WTC11 (cell line): Measurements from ENCODE around the gene TMEM150A. TPM values are rescaled to one million over a fixed set of nuclear protein-coding genes. Genes with fewer than 3 reads are reported as not detected.

ENCODE experiments used
- ATAC-seq: fragments of 200-7000 bp; cut with Tn5 transposase; 2 replicates; pipeline ENCODE4 v1.10.0; 2021; ENCODE audit warnings: mild to moderate bottlenecking, moderate library complexity
- CTCF ChIA-PET: fragments of 300-600 bp; sonication (Branson Sonifier 250); formaldehyde crosslinking; loops from one replicate; lab custom pipeline; 2021; ENCODE audit warnings: antibody characterized with exemption; lab: Charles Lee
- POLR2A ChIA-PET: fragments of 350-600 bp; sonication (Branson Sonifier 250); formaldehyde crosslinking; loops from one replicate; lab custom pipeline; 2021; ENCODE audit warnings: antibody characterized with exemption; lab: Charles Lee
- DNase-seq: peaks from one replicate; pipeline ENCODE4 v3.0.0; 2021; ENCODE audit warnings: low spot score
- H3K27ac Mint-ChIP-seq: 2 replicates; pipeline ENCODE4 v1.8.0; 2021; ENCODE audit warnings: mixed read lengths
- H3K27me3 Mint-ChIP-seq: 2 replicates; pipeline ENCODE4 v1.8.0; 2021; ENCODE audit warnings: low read depth, mild to moderate bottlenecking, moderate library complexity, mixed read lengths
- H3K36me3 Mint-ChIP-seq: 2 replicates; pipeline ENCODE4 v1.8.0; 2021; ENCODE audit warnings: mixed read lengths
- H3K4me1 Mint-ChIP-seq: 2 replicates; pipeline ENCODE4 v1.8.0; 2022; ENCODE audit warnings: mixed read lengths
- H3K4me3 Mint-ChIP-seq: 2 replicates; pipeline ENCODE4 v1.8.0; 2021; ENCODE audit warnings: mild to moderate bottlenecking, moderate library complexity, mixed read lengths
- H3K9me3 Mint-ChIP-seq: 2 replicates; pipeline ENCODE4 v1.8.0; 2021; ENCODE audit warnings: mixed read lengths
- ETV6 ChIP-seq: sonication (generic); formaldehyde crosslinking; IDR thresholded peaks from 2 replicates; pipeline ENCODE4 v1.8.1; 2022; ENCODE audit warnings: mild to moderate bottlenecking, missing genetic modification reagents
- GABPB1 ChIP-seq: sonication (generic); formaldehyde crosslinking; IDR thresholded peaks from 2 replicates; pipeline ENCODE4 v1.8.1; 2023; ENCODE audit warnings: mild to moderate bottlenecking, missing genetic modification reagents
- JUN ChIP-seq: sonication (generic); formaldehyde crosslinking; IDR thresholded peaks from 2 replicates; pipeline ENCODE4 v1.8.0; 2023; ENCODE audit warnings: mild to moderate bottlenecking, missing genetic modification reagents
- KAT7 ChIP-seq: sonication (generic); formaldehyde crosslinking; IDR thresholded peaks from 2 replicates; pipeline ENCODE4 v1.8.1; 2023; ENCODE audit warnings: missing genetic modification reagents, mild to moderate bottlenecking, borderline replicate concordance
- NFATC4 ChIP-seq: fragments of 250-450 bp; sonication (Bioruptor Pico); IDR thresholded peaks from 2 replicates; pipeline ENCODE4 v1.9.0; 2021; ENCODE audit warnings: mild to moderate bottlenecking
- SMAD3 ChIP-seq: sonication (generic); formaldehyde crosslinking; IDR thresholded peaks from 2 replicates; pipeline ENCODE4 v1.8.0; 2022; ENCODE audit warnings: missing genetic modification reagents, mild to moderate bottlenecking, borderline replicate concordance
- SOX15 ChIP-seq: fragments of 250-450 bp; sonication (Bioruptor Pico); IDR thresholded peaks from 2 replicates; pipeline ENCODE4 v1.9.0; 2021; ENCODE audit warnings: mild to moderate bottlenecking
- SP1 ChIP-seq: sonication (generic); formaldehyde crosslinking; conservative IDR thresholded peaks from 2 replicates; pipeline ENCODE4 v1.8.1; 2022; ENCODE audit warnings: missing genetic modification reagents
- TCF7 ChIP-seq: sonication (generic); formaldehyde crosslinking; IDR thresholded peaks from 2 replicates; pipeline ENCODE4 v1.8.0; 2022; ENCODE audit warnings: mild to moderate bottlenecking, low read depth, missing genetic modification reagents, moderate library complexity
- TEAD1 ChIP-seq: sonication (generic); formaldehyde crosslinking; IDR thresholded peaks from 2 replicates; pipeline ENCODE4 v1.8.0; 2022; ENCODE audit warnings: mild to moderate bottlenecking, missing genetic modification reagents
- ZBTB21 ChIP-seq: sonication (generic); formaldehyde crosslinking; IDR thresholded peaks from 2 replicates; pipeline ENCODE4 v1.8.1; 2023; ENCODE audit warnings: mild to moderate bottlenecking, missing genetic modification reagents, borderline replicate concordance
- ZNF138 ChIP-seq: sonication (generic); formaldehyde crosslinking; conservative IDR thresholded peaks from 2 replicates; pipeline ENCODE4 v1.8.1; 2022; ENCODE audit warnings: mild to moderate bottlenecking, moderate library complexity, missing genetic modification reagents
- total RNA-seq: library from RNA; stranded (reverse); gene quantifications from 3 replicates; pipeline ENCODE4 v1.2.3, GENCODE V29; 2021
- TF ChIP-seq, protein P1 (sequence below): sonication (generic); formaldehyde crosslinking; conservative IDR thresholded peaks from 2 replicates; pipeline ENCODE4 v1.8.1; 2022; ENCODE audit warnings: mild to moderate bottlenecking, missing genetic modification reagents
- TF ChIP-seq, protein P2 (sequence below): sonication (generic); formaldehyde crosslinking; IDR thresholded peaks from 2 replicates; pipeline ENCODE4 v1.8.1; 2022; ENCODE audit warnings: mild to moderate bottlenecking, missing genetic modification reagents, moderate library complexity, borderline replicate concordance
- TF ChIP-seq, protein P3 (sequence below): sonication (generic); formaldehyde crosslinking; IDR thresholded peaks from 2 replicates; pipeline ENCODE4 v1.8.0; 2022; ENCODE audit warnings: mild to moderate bottlenecking, missing genetic modification reagents
- TF ChIP-seq, protein P4 (sequence below): sonication (generic); formaldehyde crosslinking; IDR thresholded peaks from 2 replicates; pipeline ENCODE4 v1.8.1; 2023; ENCODE audit warnings: mild to moderate bottlenecking, missing genetic modification reagents, borderline replicate concordance
- TF ChIP-seq, protein P5 (sequence below): sonication (generic); formaldehyde crosslinking; IDR thresholded peaks from 2 replicates; pipeline ENCODE4 v1.8.1; 2023; ENCODE audit warnings: mild to moderate bottlenecking, missing genetic modification reagents, moderate library complexity
- TF ChIP-seq, protein P6 (sequence below): fragments of 250-450 bp; sonication (Bioruptor Pico); conservative IDR thresholded peaks from 2 replicates; pipeline ENCODE4 v1.9.0; 2021; ENCODE audit warnings: mild to moderate bottlenecking
- TF ChIP-seq, protein P7 (sequence below): sonication (generic); formaldehyde crosslinking; IDR thresholded peaks from 2 replicates; pipeline ENCODE4 v1.8.0; 2023; ENCODE audit warnings: missing genetic modification reagents

TMEM150A gene
- total RNA-seq, 1 experiment from 2014 or later: 20.9 TPM

DNA sequence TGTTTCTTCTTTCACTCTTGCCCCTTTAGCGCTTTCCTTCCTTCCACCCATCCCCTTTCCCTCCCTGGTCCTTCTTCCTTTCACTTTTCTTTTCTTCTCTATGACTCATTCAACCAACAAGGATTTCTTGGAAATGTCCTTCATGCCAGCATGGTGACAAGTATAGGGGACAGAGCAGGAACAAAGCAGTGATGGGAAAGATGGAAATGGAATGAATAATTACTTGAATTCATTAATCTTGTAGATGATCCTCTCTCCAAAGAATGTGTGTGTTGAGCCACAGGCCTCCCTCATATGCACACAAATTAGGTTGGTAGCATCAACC is 16.8 kb downstream of the TMEM150A start:
- POLR2A ChIA-PET: interaction anchor here (1.3 kb wide), 1 partner anchor 9 kb away, joined by 5 read pairs; the partner anchor contains the start of gene RNF181
- H3K9me3 Mint-ChIP-seq: no peaks in the 10 kb centered on the region
- 0 out of 2 replicates have a peak, but pooled peaks cover 3% of the 10 kb centered on the region for H3K36me3 Mint-ChIP-seq
- peaks cover 11% of the 10 kb centered on the region for H3K4me1 Mint-ChIP-seq
- ATAC-seq (no peak), DNase-seq (no peak)
- TF ChIP-seq, protein P1, sequence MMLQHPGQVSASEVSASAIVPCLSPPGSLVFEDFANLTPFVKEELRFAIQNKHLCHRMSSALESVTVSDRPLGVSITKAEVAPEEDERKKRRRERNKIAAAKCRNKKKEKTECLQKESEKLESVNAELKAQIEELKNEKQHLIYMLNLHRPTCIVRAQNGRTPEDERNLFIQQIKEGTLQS (CRISPR knock-in tag): no peak
- TF ChIP-seq TCF7 (CRISPR knock-in tag) (no peak), JUN (CRISPR knock-in tag) (no peak), TEAD1 (CRISPR knock-in tag) (no peak), ZNF138 (CRISPR knock-in tag) (no peak)
- H3K27ac Mint-ChIP-seq: no peak overlapping the region
- H3K27me3 Mint-ChIP-seq: peaks cover 48% of the 10 kb centered on the region
- CTCF ChIA-PET: interaction anchor here (1.0 kb wide), 1 partner anchor 18 kb away, joined by 6 read pairs; no protein-coding TSS in a partner anchor
- H3K4me3 Mint-ChIP-seq: peak overlapping the region; percentile 14; the same call in 1 of the 2 replicates

DNA sequence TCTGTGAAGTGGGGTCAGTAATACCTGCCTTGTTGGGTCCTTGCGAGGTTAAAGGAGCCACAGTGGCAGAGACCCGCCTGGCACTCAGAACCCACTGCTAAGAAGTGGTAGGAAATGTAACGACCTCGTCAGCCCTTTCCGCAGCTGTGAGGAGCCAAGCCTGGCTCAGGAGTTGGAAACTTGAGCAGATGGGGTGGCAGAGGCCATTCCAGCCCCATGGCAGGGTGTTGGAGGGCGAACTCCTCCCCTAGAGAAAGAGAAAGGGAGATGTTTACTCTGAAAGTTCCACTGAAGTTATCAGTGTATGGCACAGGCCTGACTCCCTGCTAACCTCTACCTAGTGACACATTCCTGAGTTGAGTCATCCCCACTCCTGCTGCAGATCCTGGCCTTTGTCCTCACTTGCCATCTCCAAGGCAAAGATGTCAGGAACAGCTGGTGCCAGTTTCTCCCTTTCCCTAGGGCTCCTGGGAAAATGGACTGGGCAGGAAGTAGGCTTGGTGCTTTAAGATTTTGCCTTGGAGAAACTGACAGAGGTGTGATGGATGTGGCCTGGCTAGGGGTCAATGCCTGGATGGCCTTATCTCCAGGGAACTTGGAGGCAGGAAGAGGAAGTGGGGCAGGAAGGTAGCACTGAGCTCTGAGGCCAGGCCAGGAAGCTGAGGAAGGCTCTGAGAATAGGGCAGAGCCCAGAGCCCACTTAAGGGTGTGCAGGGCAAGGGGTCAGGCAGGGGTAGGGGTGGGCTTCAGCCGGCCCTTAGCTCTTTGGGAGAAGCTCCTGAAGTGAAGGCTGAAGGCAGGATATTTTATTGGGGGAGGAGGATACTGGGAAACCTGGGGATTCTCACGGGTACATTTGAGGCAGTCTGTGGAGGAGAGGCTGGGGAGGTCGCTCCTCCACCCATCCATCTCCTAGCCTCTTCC is 17.4 kb downstream of the TMEM150A start:
- no peak overlapping the region; the same call in 1 of the 2 replicates for H3K27ac Mint-ChIP-seq
- H3K4me1 Mint-ChIP-seq: peaks cover 14% of the 10 kb centered on the region
- 0 out of 2 replicates have a peak, but pooled peaks cover 3% of the 10 kb centered on the region for H3K36me3 Mint-ChIP-seq
- H3K4me3 Mint-ChIP-seq: peak overlapping the region; percentile 59
- peaks cover 42% of the 10 kb centered on the region for H3K27me3 Mint-ChIP-seq
- DNase-seq: no peak
- no peaks in the 10 kb centered on the region for H3K9me3 Mint-ChIP-seq
- CTCF ChIA-PET: interaction anchor here (1.0 kb wide), 1 partner anchor 17 kb away, joined by 6 read pairs; no protein-coding TSS in a partner anchor
- TF ChIP-seq, protein P2, sequence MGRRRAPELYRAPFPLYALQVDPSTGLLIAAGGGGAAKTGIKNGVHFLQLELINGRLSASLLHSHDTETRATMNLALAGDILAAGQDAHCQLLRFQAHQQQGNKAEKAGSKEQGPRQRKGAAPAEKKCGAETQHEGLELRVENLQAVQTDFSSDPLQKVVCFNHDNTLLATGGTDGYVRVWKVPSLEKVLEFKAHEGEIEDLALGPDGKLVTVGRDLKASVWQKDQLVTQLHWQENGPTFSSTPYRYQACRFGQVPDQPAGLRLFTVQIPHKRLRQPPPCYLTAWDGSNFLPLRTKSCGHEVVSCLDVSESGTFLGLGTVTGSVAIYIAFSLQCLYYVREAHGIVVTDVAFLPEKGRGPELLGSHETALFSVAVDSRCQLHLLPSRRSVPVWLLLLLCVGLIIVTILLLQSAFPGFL (CRISPR knock-in tag): peak; percentile 20; the same call in 1 of the 2 replicates
- TF ChIP-seq GABPB1: peak; percentile 84
- TF ChIP-seq, protein P3, sequence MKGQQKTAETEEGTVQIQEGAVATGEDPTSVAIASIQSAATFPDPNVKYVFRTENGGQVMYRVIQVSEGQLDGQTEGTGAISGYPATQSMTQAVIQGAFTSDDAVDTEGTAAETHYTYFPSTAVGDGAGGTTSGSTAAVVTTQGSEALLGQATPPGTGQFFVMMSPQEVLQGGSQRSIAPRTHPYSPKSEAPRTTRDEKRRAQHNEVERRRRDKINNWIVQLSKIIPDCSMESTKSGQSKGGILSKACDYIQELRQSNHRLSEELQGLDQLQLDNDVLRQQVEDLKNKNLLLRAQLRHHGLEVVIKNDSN (CRISPR knock-in tag): no peak
- peak; percentile 9 for ATAC-seq
- POLR2A ChIA-PET: interaction anchor here (1.3 kb wide), 1 partner anchor 10 kb away, joined by 5 read pairs; the partner anchor contains the start of gene RNF181

DNA sequence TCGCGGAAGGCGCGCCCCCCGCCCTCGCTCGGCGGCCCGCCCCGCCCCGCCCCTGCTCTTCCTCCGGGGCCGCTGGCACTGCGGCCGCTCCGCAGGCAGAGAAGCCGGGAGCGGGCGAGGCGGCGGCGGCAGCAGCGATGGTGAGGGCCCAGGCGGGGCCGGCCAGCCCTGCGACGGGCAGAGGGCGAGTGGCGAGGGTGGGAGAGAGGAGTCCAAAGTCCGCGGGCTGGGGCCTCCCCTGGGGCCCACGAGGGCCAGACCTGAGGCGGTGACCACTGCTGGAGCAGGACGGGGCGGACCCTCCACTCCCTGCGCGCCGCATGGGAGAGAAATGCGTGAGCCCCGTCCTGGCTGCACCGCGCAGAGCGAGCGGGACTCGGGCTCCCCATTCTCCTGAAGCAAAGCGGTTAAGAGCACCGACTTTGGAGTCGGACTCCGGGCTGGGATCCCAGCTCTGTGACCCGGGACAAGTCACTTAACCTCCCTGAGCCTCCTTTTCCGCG is 18.1 kb downstream of the TMEM150A start, which contains the start of gene VAMP5:
VAMP5 (plus strand) TSS at position 78 of the 503 bp plus-strand sequence; CDS start at position 138, 60 bp downstream.
- Mint-ChIP-seq H3K27me3 (peaks cover 40% of the 10 kb centered on the region), H3K4me1 (peaks cover 19% of the 10 kb centered on the region), H3K9me3 (no peaks in the 10 kb centered on the region), H3K27ac (no peak within 1 kb of the TSS; the same call in 1 of the 2 replicates), H3K36me3 (0 out of 2 replicates have a peak, but pooled peaks cover 3% of the 10 kb centered on the region), H3K4me3 (peak within 1 kb of the TSS; percentile 65)
- POLR2A ChIA-PET: interaction anchor here (1.3 kb wide), 1 partner anchor 11 kb away, joined by 5 read pairs; the partner anchor contains the start of gene RNF181
- DNase-seq (no peak), ATAC-seq (peak; percentile 75)
- CTCF ChIA-PET: no interaction called here
- TF ChIP-seq KAT7 (CRISPR knock-in tag) (no peak), SMAD3 (CRISPR knock-in tag) (no peak), NFATC4 (no peak), SOX15 (CRISPR knock-in tag) (no peak), ETV6 (no peak), SP1 (CRISPR knock-in tag) (0 out of 2 replicates have a peak, but pooled peaks have one; percentile 12), ZBTB21 (CRISPR knock-in tag) (no peak), GABPB1 (peak; percentile 12; the same call in 1 of the 2 replicates)
- TF ChIP-seq, protein P4, sequence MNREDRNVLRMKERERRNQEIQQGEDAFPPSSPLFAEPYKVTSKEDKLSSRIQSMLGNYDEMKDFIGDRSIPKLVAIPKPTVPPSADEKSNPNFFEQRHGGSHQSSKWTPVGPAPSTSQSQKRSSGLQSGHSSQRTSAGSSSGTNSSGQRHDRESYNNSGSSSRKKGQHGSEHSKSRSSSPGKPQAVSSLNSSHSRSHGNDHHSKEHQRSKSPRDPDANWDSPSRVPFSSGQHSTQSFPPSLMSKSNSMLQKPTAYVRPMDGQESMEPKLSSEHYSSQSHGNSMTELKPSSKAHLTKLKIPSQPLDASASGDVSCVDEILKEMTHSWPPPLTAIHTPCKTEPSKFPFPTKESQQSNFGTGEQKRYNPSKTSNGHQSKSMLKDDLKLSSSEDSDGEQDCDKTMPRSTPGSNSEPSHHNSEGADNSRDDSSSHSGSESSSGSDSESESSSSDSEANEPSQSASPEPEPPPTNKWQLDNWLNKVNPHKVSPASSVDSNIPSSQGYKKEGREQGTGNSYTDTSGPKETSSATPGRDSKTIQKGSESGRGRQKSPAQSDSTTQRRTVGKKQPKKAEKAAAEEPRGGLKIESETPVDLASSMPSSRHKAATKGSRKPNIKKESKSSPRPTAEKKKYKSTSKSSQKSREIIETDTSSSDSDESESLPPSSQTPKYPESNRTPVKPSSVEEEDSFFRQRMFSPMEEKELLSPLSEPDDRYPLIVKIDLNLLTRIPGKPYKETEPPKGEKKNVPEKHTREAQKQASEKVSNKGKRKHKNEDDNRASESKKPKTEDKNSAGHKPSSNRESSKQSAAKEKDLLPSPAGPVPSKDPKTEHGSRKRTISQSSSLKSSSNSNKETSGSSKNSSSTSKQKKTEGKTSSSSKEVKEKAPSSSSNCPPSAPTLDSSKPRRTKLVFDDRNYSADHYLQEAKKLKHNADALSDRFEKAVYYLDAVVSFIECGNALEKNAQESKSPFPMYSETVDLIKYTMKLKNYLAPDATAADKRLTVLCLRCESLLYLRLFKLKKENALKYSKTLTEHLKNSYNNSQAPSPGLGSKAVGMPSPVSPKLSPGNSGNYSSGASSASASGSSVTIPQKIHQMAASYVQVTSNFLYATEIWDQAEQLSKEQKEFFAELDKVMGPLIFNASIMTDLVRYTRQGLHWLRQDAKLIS (CRISPR knock-in tag): no peak
- TF ChIP-seq, protein P5, sequence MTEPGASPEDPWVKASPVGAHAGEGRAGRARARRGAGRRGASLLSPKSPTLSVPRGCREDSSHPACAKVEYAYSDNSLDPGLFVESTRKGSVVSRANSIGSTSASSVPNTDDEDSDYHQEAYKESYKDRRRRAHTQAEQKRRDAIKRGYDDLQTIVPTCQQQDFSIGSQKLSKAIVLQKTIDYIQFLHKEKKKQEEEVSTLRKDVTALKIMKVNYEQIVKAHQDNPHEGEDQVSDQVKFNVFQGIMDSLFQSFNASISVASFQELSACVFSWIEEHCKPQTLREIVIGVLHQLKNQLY (CRISPR knock-in tag): no peak
- TF ChIP-seq, protein P6, sequence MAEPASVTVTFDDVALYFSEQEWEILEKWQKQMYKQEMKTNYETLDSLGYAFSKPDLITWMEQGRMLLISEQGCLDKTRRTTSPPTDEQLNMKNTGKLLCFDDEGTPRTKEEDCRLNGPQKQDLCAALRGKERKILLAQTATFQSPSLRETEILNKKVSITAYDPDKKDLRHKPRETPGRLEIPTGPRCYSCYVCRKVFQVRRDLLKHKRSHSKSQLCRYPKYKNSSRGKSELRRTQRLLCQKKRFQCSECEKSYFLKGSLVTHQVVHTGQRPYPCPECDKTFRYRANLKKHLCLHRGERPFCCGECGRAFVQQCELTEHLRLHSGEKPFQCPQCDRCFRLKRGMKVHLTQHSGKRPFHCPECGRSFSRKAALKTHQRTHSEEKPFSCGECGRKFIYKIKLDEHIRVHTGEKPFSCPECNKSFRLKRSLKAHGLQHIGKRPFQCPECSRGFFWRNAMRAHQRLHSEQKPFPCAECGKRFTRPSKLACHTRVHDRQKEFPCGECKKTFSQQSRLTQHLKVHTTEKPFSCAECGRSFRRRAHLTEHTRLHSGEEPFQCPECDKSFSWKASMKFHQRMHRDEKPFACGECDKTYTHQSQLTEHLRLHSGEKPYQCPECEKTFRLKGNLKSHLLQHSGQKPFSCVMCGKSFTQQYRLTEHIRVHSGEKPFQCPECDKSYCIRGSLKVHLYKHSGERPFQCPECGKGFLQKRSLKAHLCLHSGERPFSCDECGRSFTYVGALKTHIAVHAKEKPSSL (CRISPR knock-in tag): no peak
- TF ChIP-seq, protein P7, sequence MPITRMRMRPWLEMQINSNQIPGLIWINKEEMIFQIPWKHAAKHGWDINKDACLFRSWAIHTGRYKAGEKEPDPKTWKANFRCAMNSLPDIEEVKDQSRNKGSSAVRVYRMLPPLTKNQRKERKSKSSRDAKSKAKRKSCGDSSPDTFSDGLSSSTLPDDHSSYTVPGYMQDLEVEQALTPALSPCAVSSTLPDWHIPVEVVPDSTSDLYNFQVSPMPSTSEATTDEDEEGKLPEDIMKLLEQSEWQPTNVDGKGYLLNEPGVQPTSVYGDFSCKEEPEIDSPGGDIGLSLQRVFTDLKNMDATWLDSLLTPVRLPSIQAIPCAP (CRISPR knock-in tag): no peak
